WTC11 (cell line): Measurements from ENCODE around the gene FAF1. TPM values are rescaled to one million over a fixed set of nuclear protein-coding genes. Genes with fewer than 3 reads are reported as not detected.

Experiments used
- ATAC-seq: fragments of 200-7000 bp; cut with Tn5 transposase; 2 replicates; pipeline ENCODE4 v1.10.0; 2021; ENCODE audit warnings: mild to moderate bottlenecking, moderate library complexity
- CTCF ChIA-PET: fragments of 300-600 bp; sonication (Branson Sonifier 250); formaldehyde crosslinking; loops from one replicate; lab custom pipeline; 2021; ENCODE audit warnings: antibody characterized with exemption; lab: Charles Lee
- POLR2A ChIA-PET: fragments of 350-600 bp; sonication (Branson Sonifier 250); formaldehyde crosslinking; loops from one replicate; lab custom pipeline; 2021; ENCODE audit warnings: antibody characterized with exemption; lab: Charles Lee
- DNase-seq: peaks from one replicate; pipeline ENCODE4 v3.0.0; 2021; ENCODE audit warnings: low spot score
- H3K27ac Mint-ChIP-seq: 2 replicates; pipeline ENCODE4 v1.8.0; 2021; ENCODE audit warnings: mixed read lengths
- H3K27me3 Mint-ChIP-seq: 2 replicates; pipeline ENCODE4 v1.8.0; 2021; ENCODE audit warnings: low read depth, mild to moderate bottlenecking, moderate library complexity, mixed read lengths
- H3K36me3 Mint-ChIP-seq: 2 replicates; pipeline ENCODE4 v1.8.0; 2021; ENCODE audit warnings: mixed read lengths
- H3K4me1 Mint-ChIP-seq: 2 replicates; pipeline ENCODE4 v1.8.0; 2022; ENCODE audit warnings: mixed read lengths
- H3K4me3 Mint-ChIP-seq: 2 replicates; pipeline ENCODE4 v1.8.0; 2021; ENCODE audit warnings: mild to moderate bottlenecking, moderate library complexity, mixed read lengths
- H3K9me3 Mint-ChIP-seq: 2 replicates; pipeline ENCODE4 v1.8.0; 2021; ENCODE audit warnings: mixed read lengths
- ATF1 ChIP-seq: sonication (generic); formaldehyde crosslinking; IDR thresholded peaks from 2 replicates; pipeline ENCODE4 v1.8.1; 2023; ENCODE audit warnings: mild to moderate bottlenecking, moderate library complexity, missing genetic modification reagents
- ATF2 ChIP-seq: sonication (generic); formaldehyde crosslinking; IDR thresholded peaks from 2 replicates; pipeline ENCODE4 v1.8.1; 2022; ENCODE audit warnings: low read depth, missing genetic modification reagents, borderline replicate concordance
- CREM ChIP-seq: sonication (generic); formaldehyde crosslinking; IDR thresholded peaks from 2 replicates; pipeline ENCODE4 v1.8.1; 2022; ENCODE audit warnings: mild to moderate bottlenecking, missing genetic modification reagents, moderate library complexity
- CTCF ChIP-seq: fragments of 200-600 bp; IDR thresholded peaks from 2 replicates; pipeline ENCODE4 v1.8.0; 2022; ENCODE audit warnings: antibody characterized with exemption
- ELF4 ChIP-seq: sonication (generic); formaldehyde crosslinking; IDR thresholded peaks from 2 replicates; pipeline ENCODE4 v1.8.1; 2022; ENCODE audit warnings: low read depth, mild to moderate bottlenecking, moderate library complexity, missing genetic modification reagents
- EMX1 ChIP-seq: fragments of 250-450 bp; sonication (Bioruptor Pico); IDR thresholded peaks from 2 replicates; pipeline ENCODE4 v1.8.0; 2021; ENCODE audit warnings: mild to moderate bottlenecking
- ESRRA ChIP-seq: sonication (generic); formaldehyde crosslinking; IDR thresholded peaks from 2 replicates; pipeline ENCODE4 v1.8.1; 2022; ENCODE audit warnings: mild to moderate bottlenecking, missing genetic modification reagents, borderline replicate concordance
- FOXJ3 ChIP-seq: sonication (generic); formaldehyde crosslinking; IDR thresholded peaks from 2 replicates; pipeline ENCODE4 v1.9.0; 2021; ENCODE audit warnings: missing genetic modification reagents, mild to moderate bottlenecking, borderline replicate concordance
- FOXP1 ChIP-seq: sonication (generic); formaldehyde crosslinking; IDR thresholded peaks from 2 replicates; pipeline ENCODE4 v1.8.0; 2022; ENCODE audit warnings: missing genetic modification reagents, mild to moderate bottlenecking, moderate library complexity, borderline replicate concordance
- NFATC4 ChIP-seq: fragments of 250-450 bp; sonication (Bioruptor Pico); IDR thresholded peaks from 2 replicates; pipeline ENCODE4 v1.9.0; 2021; ENCODE audit warnings: mild to moderate bottlenecking
- NFE2L1 ChIP-seq: sonication (generic); formaldehyde crosslinking; IDR thresholded peaks from 2 replicates; pipeline ENCODE4 v1.8.1; 2023; ENCODE audit warnings: missing genetic modification reagents
- NFYB ChIP-seq: sonication (generic); formaldehyde crosslinking; conservative IDR thresholded peaks from 2 replicates; pipeline ENCODE4 v1.8.0; 2022; ENCODE audit warnings: low read depth, missing genetic modification reagents
- RELA ChIP-seq: sonication (generic); formaldehyde crosslinking; IDR thresholded peaks from 2 replicates; pipeline ENCODE4 v1.8.1; 2022; ENCODE audit warnings: missing genetic modification reagents, mild to moderate bottlenecking, borderline replicate concordance
- STAT6 ChIP-seq: sonication (generic); formaldehyde crosslinking; conservative IDR thresholded peaks from 2 replicates; pipeline ENCODE4 v1.8.1; 2023; ENCODE audit warnings: mild to moderate bottlenecking, low read depth, missing genetic modification reagents, moderate library complexity
- TEAD1 ChIP-seq: sonication (generic); formaldehyde crosslinking; IDR thresholded peaks from 2 replicates; pipeline ENCODE4 v1.8.0; 2022; ENCODE audit warnings: mild to moderate bottlenecking, missing genetic modification reagents
- USF2 ChIP-seq: sonication (generic); formaldehyde crosslinking; IDR thresholded peaks from 2 replicates; pipeline ENCODE4 v1.8.1; 2023; ENCODE audit warnings: mild to moderate bottlenecking, missing genetic modification reagents, moderate library complexity
- ZNF512 ChIP-seq: sonication (generic); formaldehyde crosslinking; IDR thresholded peaks from 2 replicates; pipeline ENCODE4 v1.8.1; 2022; ENCODE audit warnings: missing genetic modification reagents, borderline replicate concordance
- ZSCAN18 ChIP-seq: fragments of 250-450 bp; sonication (Bioruptor Pico); IDR thresholded peaks from 2 replicates; pipeline ENCODE4 v2.1.2; 2022; ENCODE audit warnings: mild to moderate bottlenecking, moderate library complexity
- total RNA-seq: library from RNA; stranded (reverse); gene quantifications from 3 replicates; pipeline ENCODE4 v1.2.3, GENCODE V29; 2021

Gene FAF1
- total RNA-seq, 1 experiment from 2014 or later, result 53.5 TPM

- DNase-seq, result no peak
- CTCF ChIA-PET, result interaction anchor here (0.6 to 3.6 kb wide), 12 partner anchors 9 to 280 kb away, joined by 3 to 52 read pairs (median 4); no protein-coding TSS in a partner anchor
- no peaks in the 10 kb centered on the region for H3K9me3 Mint-ChIP-seq
- H3K36me3 Mint-ChIP-seq, result no peaks in the 10 kb centered on the region
- ATAC-seq, result no peak
- TF ChIP-seq USF2 (CRISPR knock-in tag) (no peak), CTCF (peak; percentile 75)
- TF ChIP-seq, all 79 proteins: peak for 1
- Mint-ChIP-seq H3K4me1 (peaks cover 54% of the 10 kb centered on the region), H3K27me3 (no peaks in the 10 kb centered on the region), H3K4me3 (no peak overlapping the region), H3K27ac (0 out of 2 replicates have a peak overlapping the region, but pooled peaks have one; percentile 83)
- POLR2A ChIA-PET, result no interaction called here
Measured at GRCh38 chr1:50704126-50704525, 255.9 kb downstream of the FAF1 start.

- no peak for ATAC-seq
- Mint-ChIP-seq H3K4me3 (no peak overlapping the region), H3K27me3 (no peaks in the 10 kb centered on the region), H3K27ac (peak overlapping the region; percentile 42; the same call in 1 of the 2 replicates), H3K9me3 (no peaks in the 10 kb centered on the region), H3K36me3 (no peaks in the 10 kb centered on the region), H3K4me1 (peaks cover 60% of the 10 kb centered on the region)
- ChIA-PET POLR2A (no interaction called here), CTCF (interaction anchor here (2.0 to 3.6 kb wide), 2 partner anchors 82 to 98 kb away, joined by 10 to 52 read pairs; no protein-coding TSS in a partner anchor)
- no peak for DNase-seq
- TF ChIP-seq TEAD1 (CRISPR knock-in tag) (no peak), FOXJ3 (CRISPR knock-in tag) (no peak), ELF4 (CRISPR knock-in tag) (no peak), EMX1 (no peak), ESRRA (CRISPR knock-in tag) (no peak), ZNF512 (CRISPR knock-in tag) (no peak), CREM (CRISPR knock-in tag) (no peak), ZSCAN18 (CRISPR knock-in tag) (no peak), NFYB (CRISPR knock-in tag) (no peak), ATF2 (CRISPR knock-in tag) (no peak)
Measured at GRCh38 chr1:50703240-50703639, 256.8 kb downstream of the FAF1 start.

- ATAC-seq (no peak), DNase-seq (no peak)
- Mint-ChIP-seq H3K4me1 (peaks cover 67% of the 10 kb centered on the region), H3K27me3 (no peaks in the 10 kb centered on the region), H3K27ac (peak overlapping the region; percentile 92), H3K9me3 (no peaks in the 10 kb centered on the region), H3K36me3 (no peaks in the 10 kb centered on the region), H3K4me3 (no peak overlapping the region)
- CTCF ChIA-PET, result interaction anchor here (0.8 kb wide), 1 partner anchor 82 kb away, joined by 3 read pairs; no protein-coding TSS in a partner anchor
- POLR2A ChIA-PET, result no interaction called here
- no peak for TF ChIP-seq ATF1 (CRISPR knock-in tag)
- no peak for TF ChIP-seq NFATC4 (CRISPR knock-in tag)
- no peak for TF ChIP-seq FOXP1 (CRISPR knock-in tag)
- TF ChIP-seq NFE2L1 (CRISPR knock-in tag), result no peak
- TF ChIP-seq ESRRA (CRISPR knock-in tag), result no peak
- TF ChIP-seq NFYB (CRISPR knock-in tag), result no peak
- no peak for TF ChIP-seq STAT6 (CRISPR knock-in tag)
- no peak for TF ChIP-seq RELA (CRISPR knock-in tag)
- no peak for TF ChIP-seq ZSCAN18 (CRISPR knock-in tag)
- TF ChIP-seq FOXJ3 (CRISPR knock-in tag), result no peak
Measured at GRCh38 chr1:50702395-50702794, 257.7 kb downstream of the FAF1 start.
